ENCODE results near the gene SERPINB1.
"Not testable (repeated sequence)": the region's sequence is repeated elsewhere in the genome, so short reads cannot be mapped to it uniquely, and the experiment has no call there.

The SERPINB1 gene

DNA sequence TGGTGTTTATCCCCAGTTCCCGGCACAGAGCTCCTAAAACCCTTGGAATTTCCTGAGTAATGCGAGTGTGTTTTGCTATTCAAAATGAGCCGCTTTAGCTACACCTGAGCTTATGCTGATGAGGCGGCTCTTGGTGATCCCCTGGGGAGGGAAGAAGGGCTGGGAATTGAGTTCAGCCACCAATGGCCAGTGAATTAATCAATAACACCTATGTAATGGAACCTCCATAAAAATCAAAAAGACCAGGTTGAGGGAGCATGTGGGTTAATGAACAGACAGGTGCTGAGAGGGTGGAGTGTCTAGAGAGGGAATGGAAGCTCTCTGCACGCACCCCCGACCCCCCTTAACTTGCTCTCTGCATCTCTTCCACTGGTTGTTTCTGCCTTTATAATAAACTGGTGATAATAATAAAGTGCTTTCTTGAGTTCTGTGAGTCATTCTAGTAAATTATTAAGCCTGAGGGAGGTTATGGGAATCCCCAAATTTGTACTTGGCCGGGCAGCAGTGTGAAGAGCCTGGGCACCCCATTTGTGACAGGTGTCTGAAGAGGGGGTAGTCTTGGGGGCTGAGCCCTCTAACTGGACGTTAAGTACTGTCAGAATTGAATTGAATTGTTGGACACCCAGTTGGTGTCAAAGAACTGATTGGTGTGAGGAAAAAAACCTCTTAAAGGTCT, 24.6 kb upstream of the SERPINB1 start:
- no peak for DNase-seq

DNA sequence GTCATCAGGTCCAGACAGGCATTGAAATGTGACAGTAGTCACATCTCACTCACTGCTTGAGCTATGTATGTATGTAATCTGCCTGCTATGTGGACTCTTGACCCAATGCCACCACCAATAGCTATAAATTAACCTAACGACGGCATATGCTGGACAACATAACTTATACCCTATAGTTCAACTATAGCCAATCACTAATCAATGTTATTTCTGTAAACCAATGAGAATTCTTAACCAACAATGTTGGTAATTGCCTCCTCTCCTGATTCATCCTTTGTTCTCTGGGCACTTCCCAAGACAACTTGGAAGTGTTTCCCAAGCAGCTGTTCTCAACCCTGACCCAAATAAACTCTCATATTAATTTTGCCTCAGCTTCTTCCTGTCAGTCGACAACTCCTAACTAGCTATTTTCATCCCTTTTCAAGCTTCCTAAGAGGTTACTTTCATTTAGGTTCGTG, 24.1 kb upstream of the SERPINB1 start:
- DNase-seq = no peak

DNA sequence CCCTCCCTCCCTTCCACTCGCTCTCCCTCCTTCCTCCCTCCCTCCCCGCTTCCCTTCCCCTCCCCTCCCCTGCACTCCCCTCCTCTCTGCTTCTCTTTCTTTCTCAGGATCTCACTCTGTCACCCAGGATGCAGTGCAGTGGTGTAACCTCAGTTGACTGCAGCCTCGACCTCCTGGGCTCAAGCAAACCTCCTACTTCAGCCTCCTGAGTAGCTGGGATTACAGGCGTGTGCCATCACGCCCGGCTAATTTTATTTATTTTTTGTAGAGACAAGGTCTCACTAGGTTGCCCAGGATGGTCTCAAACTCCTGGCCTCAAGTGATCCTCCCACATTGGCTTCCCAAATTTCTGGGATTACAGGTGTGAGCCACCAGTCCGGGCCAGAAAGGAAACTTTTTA, 23.6 kb upstream of the SERPINB1 start:
- DNase-seq = no peak

DNA sequence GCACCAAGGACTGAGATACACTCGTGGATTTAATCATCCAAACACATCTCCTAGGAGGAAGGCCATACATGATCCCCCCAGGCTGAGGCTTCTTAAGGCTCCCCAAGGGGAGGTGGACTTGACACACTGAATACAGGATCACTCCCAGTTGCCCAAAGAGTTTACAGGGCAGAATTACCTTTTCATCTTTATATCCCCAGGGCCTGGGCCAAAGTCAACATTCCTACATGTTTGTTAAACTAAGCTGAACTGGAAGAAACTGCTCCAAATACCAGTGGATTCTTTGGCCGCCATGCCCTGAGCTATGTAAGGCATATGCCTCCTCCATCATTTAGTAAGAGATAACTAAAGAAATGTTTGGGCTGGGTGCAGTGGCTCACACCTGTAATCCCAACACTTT, 22.2 kb upstream of the SERPINB1 start:
- no peak for DNase-seq

DNA sequence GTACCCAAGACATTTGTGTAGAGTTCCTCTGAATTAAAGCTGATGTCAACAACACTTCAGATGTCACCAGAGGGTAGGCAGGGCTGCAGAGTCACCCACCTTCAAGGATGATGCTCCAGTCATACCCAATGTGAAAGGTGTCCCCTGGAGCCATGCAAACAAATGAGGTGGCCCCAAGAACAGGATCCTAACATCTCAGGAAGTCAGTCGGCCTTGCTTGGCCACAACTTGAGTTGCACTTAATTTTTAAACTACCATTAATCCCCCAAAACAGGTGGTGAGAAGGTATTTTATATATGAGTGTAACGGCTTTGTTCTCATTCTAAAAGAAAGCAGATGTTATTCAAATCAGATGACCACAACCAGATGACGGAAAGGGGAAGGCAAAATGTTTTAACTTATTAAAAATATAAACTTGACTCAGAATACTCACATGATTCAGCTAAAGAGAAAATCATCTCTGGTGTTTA, 21.1 kb upstream of the SERPINB1 start:
- DNase-seq = no peak

DNA sequence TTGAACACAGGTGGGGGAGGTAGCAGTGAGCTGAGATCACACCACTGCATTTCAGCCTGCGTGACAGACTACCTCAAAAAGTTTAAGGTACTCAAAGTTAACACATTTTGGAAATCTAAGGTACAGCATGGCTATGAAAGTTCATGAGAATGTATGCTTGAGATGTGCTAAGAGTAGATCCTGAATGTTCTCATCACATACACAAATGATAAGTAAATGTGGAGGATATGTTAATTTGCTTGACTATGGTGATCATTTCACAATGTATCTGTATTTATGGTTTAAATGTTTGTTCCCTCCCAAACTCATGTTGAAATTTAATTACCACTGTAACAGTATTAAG, 20.1 kb upstream of the SERPINB1 start:
- no peak for DNase-seq

DNA sequence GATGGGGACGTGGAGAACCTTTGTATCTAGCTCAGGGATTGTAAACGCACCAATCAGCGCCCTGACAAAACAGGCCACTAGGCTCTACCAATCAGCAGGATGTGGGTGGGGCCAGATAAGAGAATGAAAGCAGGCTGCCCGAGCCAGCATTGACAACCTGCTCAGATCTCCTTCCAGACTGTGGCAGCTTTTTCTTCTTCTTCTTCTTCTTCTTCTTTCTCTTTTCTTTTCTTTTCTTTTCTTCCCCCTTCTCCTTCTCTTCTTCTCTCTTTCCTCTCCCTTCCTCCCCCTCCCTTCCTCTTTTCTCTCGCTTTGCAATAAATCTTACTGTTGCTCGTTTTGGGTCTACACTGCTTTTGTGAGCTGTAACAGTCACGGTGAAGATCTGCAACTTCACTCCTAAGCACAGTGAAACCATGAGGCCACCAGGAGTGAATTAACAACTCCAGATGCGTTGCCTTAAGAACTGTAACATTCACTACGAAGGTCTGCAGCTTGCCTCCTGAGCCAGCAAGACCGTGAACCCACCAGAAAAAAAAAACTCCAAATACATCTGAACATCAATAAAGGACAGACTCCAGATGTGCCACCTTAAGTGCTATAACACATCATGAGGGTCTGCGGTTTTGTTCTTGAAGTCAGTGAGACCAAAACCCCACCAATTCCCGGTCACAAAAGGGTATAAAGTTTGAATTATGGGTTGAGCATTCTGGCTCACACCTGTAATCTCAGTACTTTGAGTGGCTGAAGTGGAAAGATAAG, 19.6 kb upstream of the SERPINB1 start:
- DNase-seq = no peak

DNA sequence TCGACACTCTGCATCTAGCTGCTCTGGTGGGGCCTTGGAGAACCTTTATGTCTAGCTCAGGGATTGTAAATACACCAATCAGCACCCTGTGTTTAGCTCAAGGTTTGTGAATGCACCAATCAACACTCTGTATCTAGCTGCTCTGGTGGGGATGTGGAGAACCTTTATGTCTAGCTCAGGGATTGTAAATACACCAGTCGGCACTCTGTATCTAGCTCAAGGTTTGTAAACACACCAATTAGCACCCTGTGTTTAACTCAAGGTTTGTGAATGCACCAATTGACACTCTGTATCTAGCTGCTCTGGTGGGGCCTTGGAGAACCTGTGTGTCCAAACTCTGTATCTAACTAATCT, 19.0 kb upstream of the SERPINB1 start:
- DNase-seq = not testable (repeated sequence)

DNA sequence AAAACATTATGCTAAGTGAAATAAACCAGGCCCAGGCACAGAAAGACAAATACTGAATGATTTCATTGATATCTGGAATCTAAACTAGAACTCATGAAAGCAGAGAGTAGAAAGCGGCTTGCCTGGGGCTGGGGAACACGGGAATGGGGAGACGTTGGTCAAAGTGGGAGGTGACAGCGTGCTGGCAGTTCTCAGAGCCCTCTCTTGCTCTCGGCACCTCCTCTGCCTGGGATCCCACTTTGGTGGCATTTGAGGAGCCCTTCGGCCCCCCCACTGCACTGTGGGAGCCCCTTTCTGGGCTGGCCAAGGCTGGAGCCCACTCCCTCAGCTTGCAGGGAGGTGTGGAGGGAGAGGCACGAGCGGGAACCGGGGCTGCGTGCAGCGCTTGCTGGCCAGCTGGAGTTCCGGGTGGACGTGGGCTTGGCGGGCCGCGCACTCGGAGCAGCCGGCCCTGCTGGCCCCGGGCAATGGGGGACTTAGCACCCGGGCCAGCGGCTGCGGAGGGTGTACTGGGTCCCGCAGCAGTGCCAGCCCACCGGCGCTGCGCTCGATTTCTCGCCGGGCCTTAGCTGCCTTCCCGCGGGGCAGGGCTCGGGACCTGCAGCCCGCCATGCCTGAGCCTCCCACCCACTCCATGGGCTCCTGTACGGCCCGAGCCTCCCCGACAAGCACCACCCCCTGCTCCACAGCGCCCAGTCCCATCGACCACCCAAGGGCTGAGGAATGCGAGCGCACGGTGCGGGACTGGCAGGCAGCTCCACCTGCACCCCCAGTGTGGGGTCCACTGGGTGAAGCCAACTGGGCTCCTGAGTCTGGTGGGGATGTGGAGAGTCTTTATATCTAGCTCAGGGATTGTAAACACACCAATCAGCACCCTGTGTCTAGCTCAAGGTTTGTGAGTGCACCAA, 18.4 kb upstream of the SERPINB1 start:
- DNase-seq = not testable (repeated sequence)

DNA sequence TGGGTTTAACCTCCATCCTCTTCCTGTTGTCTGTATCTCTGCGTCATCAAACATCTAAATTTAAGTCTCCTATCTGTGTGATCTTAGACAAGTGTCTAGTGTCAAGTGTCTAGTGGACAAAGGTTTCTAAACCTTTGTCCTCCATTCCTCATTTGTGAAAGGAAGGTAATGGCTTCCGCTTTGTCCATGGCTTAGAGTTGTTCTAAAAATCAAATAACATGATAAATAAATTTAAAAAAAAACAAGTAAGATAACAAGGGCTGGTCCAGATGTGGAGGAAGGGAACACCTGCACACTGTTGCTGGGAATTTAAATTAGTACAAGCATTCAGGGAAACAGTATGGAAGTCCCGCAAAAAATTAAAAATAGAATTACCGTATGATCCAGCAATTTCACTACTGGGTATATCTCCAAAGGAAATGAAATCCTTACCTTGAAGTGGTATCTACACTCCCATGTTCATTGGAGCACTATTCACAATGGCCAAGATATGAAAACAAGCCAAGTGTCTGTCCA, 17.6 kb upstream of the SERPINB1 start:
- DNase-seq = no peak

DNA sequence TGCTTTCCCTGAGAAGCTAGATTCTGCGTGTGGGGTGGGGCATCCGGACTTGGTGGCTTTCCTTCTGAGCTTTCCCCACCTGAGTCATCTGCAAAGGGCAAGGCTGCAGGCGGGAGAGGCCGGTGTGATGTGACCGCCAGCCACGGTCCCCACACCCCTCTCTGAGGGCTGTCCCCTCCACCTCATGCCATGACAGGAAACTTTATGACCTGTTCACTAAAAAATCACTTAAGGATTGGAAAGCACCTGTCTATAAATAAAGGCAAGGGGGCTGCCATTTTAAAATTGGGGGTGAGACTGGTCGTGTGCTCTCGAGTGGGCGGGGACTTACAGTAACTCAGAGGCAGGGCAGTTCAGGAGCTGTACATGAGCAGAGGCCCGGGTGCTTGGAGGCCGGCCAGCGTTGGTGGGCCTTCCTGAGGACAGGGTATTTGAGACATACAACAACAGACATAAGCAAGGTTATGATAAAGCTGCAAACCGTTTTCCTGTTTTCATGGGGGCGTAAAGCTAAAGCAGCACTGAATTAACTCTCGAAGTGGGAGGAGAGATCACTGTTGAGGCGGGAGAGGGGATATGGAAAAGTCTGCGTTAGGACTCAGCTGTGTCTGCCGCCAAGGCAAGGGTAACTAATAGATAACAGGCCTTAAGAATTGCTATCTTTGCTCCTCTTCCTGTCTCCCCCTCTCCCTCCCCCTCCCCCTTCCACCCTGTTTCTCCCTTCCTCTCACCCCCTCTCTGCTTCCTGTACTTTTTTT, 16.1 kb upstream of the SERPINB1 start:
- peak in 2 of 56 donors; percentile 11 to 18 for DNase-seq

DNA sequence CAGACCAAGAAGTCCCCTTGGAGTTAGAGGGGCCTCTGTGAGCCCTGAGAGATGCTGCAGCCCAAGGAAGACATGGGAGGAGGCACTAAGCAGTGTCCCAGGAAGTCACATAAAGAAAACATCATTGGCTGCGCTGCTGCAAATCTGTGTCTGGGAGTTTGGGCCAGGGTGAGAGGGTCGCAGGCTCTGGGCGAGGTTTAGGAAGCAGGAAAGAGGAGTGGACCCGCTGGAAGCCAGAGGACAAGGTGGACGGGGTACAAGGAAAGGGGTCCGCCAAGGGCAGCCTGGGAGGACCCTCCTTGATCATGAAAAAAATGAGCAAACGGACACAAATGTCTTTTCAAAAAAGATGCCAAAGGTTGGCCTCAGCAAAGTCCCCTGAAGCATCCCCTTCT, 15.5 kb upstream of the SERPINB1 start:
- DNase-seq = no peak

DNA sequence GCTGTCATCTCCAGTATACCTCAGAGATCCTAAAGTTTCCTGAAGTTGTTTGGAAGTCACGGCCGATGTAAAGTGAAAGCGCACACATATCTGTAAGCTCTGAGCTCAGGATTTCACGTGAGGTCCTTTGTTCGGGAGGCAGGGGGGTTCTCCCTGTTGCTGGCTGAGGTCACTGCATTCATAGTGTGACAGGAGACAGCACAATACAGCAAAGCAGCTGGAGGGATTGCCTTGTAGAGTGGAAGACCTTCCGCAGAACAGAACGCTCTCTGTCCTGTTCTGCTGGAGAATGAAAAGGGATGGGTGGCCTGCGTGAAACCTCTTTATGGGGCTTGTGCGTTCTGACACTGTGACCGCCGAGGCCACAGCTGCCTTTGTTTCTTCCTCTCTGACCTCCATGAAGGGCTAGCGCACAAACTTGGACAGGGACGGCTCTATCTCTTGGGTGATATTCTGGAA, 13.4 kb upstream of the SERPINB1 start:
- peak in 8 of 56 donors; percentile 18 to 52 (median 31) for DNase-seq

DNA sequence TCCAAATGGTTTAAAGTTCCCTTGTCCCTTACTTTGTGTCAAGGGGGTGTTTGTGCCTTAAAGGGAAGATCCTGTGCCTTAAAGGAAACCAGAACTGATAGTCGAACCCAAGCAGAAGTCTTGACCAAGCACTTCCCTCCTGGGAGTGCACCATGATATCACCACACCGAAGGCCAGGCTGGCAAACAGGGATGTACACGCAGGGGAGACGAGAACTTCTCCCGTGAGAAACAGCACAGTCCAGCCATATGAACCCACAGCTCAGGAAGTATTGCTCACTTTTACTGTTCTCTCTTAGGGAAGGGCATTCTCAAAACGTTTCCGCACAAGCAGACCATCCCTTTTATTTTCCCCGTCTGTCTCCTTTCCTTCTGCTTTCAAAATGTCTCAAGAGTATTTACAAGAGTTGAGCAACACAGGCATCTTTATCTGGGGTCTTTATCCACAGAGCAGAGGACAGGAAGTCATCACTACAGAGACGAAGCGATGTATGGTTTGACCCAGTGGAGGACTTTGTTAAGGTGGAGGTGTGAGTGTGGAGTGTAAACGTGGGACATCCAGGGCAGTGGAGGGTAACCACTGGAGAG, 12.8 kb upstream of the SERPINB1 start:
- DNase-seq = peak in 13 of 56 donors; percentile 16 to 66 (median 32)

DNA sequence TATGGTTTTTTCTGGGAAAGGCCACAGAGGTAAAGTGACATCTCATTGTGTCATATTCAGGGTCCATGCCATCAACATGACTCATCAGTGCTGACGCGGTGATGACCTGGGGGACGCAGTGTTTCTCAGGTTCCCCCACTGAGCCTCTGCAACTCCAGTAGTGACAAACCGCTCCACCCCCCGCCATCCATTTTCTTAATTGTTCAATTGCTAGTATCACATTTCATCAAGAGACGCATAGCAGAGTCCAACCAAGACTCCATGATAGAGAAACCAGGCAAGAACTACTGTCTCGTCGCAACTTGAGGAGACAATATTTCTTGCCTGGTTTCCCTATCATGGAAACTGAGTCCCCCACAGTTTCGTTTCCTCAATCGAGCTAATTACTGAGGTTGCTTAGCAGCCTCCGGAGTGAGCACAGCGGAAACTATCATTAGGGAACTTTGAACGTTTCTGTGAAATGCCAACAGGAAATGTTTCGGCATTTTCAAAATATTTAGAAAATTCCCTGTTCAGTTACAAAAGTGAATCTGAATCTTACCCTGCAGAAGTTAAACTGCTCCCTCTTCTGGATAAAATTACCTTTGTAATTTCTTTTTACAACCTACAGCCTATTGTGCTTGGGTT, 12.2 kb upstream of the SERPINB1 start:
- DNase-seq = peak in 1 of 56 donors; percentile 28

DNA sequence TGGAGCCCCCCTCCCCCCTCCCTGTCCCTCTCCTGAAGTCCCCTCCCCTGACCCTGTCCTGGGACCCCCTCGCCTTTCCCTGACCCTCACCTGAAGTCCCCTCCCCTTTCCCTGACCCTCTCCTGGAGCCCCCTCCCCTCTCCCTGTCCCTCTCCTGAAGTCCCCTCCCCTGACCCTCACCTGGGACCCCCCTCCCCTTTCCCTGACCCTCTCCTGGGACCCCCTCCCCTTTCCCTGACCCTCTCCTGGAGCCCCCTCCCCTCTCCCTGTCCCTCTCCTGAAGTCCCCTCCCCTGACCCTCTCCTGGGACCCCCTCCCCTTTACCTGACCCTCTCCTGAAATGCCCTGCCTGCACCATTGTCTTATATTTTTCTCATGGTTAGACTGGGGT, 11.7 kb upstream of the SERPINB1 start:
- not testable (repeated sequence) for DNase-seq

DNA sequence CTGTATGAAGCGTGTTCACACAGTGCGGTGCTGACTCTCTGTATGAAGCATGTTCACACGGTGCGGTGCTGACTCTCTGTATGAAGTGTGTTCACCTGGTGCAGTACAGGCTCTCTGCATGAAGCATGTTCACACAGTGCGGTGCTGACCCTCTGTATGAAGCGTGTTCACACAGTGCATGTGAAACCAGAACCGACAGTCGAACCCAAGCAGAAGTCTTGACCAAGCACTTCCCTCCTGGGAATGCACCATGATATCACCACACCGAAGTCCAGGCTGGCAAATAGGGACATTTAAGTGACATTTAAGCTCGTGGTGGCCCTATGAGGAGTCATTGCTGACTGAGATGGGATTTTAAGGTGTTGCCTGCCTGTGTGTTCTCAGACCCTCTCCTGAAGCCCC, 11.3 kb upstream of the SERPINB1 start:
- DNase-seq = no peak

DNA sequence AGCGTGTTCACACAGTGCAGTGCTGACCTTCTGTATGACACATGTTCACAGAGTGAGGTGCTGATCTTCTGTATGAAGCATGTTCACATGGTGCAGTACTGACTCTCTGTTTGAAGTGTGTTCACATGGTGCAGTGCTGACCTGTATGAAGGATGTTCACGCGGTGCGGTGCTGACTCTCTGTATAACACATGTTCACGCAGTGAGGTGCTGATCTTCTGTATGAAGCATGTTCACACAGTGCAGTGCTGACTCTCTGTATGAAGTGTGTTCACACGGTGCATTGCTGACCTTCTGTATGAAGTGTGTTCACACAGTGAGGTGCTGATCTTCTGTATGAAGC, 10.8 kb upstream of the SERPINB1 start:
- DNase-seq = no peak

DNA sequence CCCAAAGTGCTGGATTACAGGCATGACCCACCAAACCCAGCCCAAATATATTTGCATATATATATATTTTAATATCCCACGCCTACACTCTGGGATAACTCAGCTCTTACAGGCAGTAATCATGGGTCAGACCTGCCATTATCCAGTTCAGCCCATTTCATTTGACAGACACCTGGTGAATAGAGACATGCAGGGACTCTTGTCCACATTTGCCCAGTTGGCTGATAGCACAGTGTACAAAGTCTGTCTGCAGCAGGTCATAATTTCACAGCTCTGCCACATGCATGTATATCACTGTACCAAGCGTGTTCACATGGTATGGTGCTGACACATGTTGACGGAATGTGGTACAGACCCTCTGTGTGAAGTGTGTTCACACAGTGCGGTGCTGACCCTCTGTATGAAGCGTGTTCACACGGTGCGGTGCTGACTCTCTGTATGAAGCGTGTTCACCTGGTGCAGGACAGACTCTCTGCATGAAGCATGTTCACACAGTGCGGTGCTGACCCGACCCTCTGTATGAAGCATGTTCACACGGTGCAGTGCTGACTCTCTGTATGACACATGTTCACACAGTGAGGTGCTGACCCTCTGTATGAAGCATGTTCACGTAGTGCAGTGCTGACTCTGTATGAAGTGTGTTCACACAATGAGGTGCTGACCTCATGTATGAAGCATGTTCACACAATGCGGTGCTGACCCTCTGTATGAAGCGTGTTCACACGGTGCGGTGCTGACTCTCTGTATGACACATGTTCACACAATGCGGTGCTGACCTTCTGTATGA, 10.3 kb upstream of the SERPINB1 start:
- no peak for DNase-seq

Measured in amygdala (tissue), 56 donors.